ENCODE results near the gene TRAF3IP3.
A peak's percentile ranks its signal among the peaks of the same experiment; 100 is the strongest.
"Not testable (repeated sequence)": the region's sequence is repeated elsewhere in the genome, so short reads cannot be mapped to it uniquely, and the experiment has no call there.

The TRAF3IP3 gene

GRCh38 chr1:209769171-209769904, 13.5 kb downstream of the TRAF3IP3 start:
- peak; percentile 36 for DNase-seq (ENCODE audit: low read depth)

GRCh38 chr1:209769971-209770370, 14.1 kb downstream of the TRAF3IP3 start:
- no peak for DNase-seq (ENCODE audit: low read depth)

- no peak for DNase-seq (ENCODE audit: low read depth)
These were observed 15.0 kb downstream of the TRAF3IP3 start for GRCh38 chr1:209770636-209771415.

GRCh38 chr1:209772126-209772525, 16.3 kb downstream of the TRAF3IP3 start:
- DNase-seq (ENCODE audit: low read depth): no peak

GRCh38 chr1:209774592-209774991, 18.7 kb downstream of the TRAF3IP3 start:
- no peak for DNase-seq (ENCODE audit: low read depth)

- no peak for DNase-seq (ENCODE audit: low read depth)
These were observed 19.8 kb downstream of the TRAF3IP3 start for GRCh38 chr1:209775678-209776077.

- no peak for DNase-seq (ENCODE audit: low read depth)
These were observed 21.7 kb downstream of the TRAF3IP3 start for GRCh38 chr1:209777587-209777986.

- no peak for DNase-seq (ENCODE audit: low read depth)
These were observed 22.2 kb downstream of the TRAF3IP3 start for GRCh38 chr1:209778102-209778501.

- DNase-seq (ENCODE audit: low read depth): no peak
These were observed 24.4 kb downstream of the TRAF3IP3 start for GRCh38 chr1:209780268-209780667.

GRCh38 chr1:209783386-209783785, 27.5 kb downstream of the TRAF3IP3 start:
- DNase-seq (ENCODE audit: low read depth): no peak

- peak; percentile 95 for DNase-seq (ENCODE audit: low read depth)
These were observed 28.7 kb downstream of the TRAF3IP3 start, which contains the start of gene C1orf74 for GRCh38 chr1:209784265-209785169. Gene C1orf74 (minus strand): TSS chr1:209784559. CDS start chr1:209783634, 925 bp downstream.

- DNase-seq (ENCODE audit: low read depth): no peak
These were observed 29.7 kb downstream of the TRAF3IP3 start for GRCh38 chr1:209785592-209785991.

GRCh38 chr1:209786146-209786545, 30.3 kb downstream of the TRAF3IP3 start:
- DNase-seq (ENCODE audit: low read depth): no peak

GRCh38 chr1:209787551-209787950, 31.7 kb downstream of the TRAF3IP3 start:
- DNase-seq (ENCODE audit: low read depth): no peak

GRCh38 chr1:209789245-209789644, 33.4 kb downstream of the TRAF3IP3 start:
- no peak for DNase-seq (ENCODE audit: low read depth)

- no peak for DNase-seq (ENCODE audit: low read depth)
These were observed 34.7 kb downstream of the TRAF3IP3 start for GRCh38 chr1:209790286-209791193.

GRCh38 chr1:209791920-209792319, 36.1 kb downstream of the TRAF3IP3 start:
- no peak for DNase-seq (ENCODE audit: low read depth)

- DNase-seq (ENCODE audit: low read depth): not testable (repeated sequence)
These were observed 37.9 kb downstream of the TRAF3IP3 start for GRCh38 chr1:209793711-209794110.

GRCh38 chr1:209797978-209798639, 42.3 kb downstream of the TRAF3IP3 start:
- DNase-seq (ENCODE audit: low read depth): no peak

- DNase-seq (ENCODE audit: low read depth): no peak
These were observed 45.4 kb downstream of the TRAF3IP3 start for GRCh38 chr1:209800984-209801834.

Data from fibroblast of the conjunctiva (primary cell).